ENCODE results near the gene PPM1H. TPM values are rescaled to one million over a fixed set of nuclear protein-coding genes. Genes with fewer than 3 reads are reported as not detected.

The PPM1H gene
- total RNA-seq, 1 experiment from 2014 or later: 18.9 TPM

DNA sequence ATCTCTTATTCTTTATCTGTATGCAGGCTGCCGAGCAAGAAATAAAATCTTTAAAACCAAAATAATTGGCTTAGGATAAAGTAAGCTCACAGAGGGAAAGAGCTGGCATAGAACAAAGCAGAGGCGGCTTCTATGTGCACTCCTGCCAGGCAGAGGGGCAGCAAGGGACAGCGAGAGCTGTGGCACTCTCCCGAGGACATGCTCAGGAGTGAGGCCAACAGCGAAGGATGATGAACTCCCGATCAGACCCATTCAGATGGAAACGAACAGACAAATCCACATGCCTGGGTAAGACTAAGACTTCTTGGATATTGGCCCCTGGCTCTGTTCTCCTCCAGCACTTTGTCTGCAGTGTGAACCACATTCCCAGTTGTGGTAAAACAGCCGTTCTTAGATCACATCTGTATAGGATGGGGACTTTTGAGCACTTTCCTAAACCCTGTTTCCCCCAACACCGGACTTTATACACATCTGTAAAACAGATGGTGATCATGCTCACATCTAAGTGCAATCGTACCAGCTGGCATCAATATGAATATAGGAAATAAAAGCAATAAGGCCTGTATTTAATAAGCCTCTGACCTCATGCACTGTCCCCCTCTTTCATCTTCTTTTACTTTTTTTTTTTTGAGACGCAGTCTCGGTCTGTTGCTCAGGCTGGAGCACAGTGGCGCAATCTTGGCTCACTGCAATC, 134.1 kb downstream of the PPM1H start:
- DNase-seq (ENCODE audit: low spot score): no peak

DNA sequence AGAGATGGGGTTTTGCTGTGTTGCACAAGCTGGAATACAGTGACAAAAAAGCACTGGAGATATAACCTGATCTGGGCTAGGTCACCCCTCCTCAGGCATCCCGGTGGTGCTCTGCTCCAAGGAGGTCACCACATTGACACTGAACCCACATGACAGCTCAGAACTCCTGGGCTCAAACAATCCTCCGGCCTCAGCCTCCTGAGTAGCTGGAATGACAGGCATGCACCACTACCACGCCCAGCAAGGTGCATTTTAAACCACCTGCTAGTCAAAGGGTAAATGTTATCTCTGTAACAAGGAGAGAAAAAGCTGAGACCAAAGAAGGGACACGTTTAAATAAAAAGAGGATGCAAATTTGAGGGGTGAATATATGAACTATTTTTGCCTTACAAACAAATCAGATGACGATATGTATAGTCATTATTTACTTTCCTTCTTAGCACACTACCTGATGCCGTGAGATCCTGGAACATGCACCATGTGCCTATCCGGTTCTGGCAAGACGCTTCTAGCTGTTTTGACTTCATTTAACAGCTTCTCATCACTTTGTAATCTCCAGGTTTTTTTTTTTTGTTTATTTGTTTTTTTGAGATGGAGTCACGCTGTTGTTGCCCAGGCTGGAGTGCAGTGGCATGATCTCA, 135.1 kb downstream of the PPM1H start:
- DNase-seq (ENCODE audit: low spot score): no peak

DNA sequence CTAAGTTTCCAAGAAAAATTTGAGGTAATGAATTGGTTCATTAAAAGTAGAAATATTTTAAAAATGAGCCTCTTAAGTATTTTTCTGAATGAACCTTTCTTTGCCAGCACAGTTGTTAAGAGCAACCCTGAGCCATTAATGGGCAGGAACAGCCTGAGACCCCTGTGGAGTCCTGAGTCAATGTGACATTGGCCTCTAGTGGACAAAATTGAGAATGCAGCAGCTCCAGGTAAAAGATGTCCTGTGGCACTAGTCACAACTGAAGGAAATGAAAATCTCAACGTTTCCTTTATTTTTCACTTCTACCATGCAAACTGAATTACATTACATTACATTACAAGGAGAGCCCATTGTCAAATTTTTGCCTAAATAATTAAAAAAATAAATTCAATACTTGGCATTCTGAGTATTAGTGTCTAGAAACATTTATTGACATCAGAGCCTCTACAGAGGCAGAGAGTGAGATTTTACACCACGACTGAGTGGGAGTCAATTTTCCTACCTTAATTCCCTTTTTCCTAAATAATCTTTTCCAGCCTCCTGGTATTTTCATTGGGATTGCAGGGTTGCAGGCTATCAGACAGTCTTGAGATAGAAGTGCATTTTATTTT, 135.7 kb downstream of the PPM1H start:
- peak; percentile 86 for DNase-seq (ENCODE audit: low spot score)

DNA sequence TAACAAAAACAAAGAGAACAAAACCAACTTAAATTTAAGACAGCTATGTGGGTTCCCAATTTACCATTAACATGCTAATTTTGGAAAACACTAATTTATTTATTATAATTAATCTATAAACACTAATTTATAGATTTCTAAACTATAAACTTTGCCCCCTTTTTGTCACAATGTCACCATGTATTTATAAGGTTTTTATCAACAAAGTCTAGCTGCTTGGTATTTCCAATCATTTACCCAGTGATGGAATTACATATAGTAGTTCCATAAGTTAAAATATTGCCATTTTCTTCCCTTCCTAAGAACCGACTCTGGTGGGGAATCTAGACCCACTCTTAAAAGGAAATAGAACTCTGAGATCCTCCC, 140.7 kb downstream of the PPM1H start:
- no peak for DNase-seq (ENCODE audit: low spot score)

DNA sequence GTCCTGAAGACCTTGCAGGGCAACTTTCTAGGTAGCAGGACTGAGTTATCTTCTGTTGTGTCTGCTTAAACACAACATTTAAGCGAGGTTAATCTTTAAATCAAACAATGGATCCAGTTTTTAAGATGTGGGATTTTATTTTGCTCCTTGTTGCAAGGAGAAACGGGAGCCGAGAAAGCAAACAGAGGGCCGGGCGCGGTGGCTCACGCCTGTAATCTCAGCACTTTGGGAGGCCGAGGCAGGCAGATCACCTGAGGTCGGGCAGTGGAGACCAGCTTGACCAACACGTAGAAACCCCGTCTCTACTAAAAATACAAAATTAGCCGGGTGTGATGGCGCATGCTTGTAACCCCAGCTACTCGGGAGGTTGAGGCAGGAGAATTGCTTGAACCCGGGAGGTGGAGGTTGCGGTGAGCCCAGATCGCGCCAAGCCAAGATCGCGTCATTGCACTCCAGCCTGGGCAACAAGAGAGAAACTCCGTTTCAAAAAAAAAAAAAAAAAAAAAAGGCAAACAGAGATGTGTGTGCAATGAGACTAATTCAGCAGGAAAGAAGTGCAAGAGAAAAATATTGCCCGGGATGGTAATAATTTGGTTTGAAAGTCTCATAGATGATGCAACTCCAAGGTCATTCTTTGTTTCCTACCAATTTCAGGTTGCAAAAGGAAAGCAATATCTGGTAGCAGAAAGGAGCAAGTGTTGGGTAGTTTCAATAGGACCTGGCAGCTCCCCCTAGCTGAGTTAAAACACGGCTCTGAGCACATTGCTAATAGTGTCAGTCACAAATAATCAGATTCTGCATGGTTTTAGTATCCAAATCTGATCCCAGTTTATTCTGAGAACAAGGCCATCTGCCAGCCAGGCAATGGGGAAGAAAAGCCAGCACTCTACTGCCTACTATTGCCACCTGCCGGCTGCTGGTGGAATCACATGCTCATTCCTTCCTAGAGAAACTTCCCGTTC, 141.4 kb downstream of the PPM1H start:
- DNase-seq (ENCODE audit: low spot score): peak; percentile 97

DNA sequence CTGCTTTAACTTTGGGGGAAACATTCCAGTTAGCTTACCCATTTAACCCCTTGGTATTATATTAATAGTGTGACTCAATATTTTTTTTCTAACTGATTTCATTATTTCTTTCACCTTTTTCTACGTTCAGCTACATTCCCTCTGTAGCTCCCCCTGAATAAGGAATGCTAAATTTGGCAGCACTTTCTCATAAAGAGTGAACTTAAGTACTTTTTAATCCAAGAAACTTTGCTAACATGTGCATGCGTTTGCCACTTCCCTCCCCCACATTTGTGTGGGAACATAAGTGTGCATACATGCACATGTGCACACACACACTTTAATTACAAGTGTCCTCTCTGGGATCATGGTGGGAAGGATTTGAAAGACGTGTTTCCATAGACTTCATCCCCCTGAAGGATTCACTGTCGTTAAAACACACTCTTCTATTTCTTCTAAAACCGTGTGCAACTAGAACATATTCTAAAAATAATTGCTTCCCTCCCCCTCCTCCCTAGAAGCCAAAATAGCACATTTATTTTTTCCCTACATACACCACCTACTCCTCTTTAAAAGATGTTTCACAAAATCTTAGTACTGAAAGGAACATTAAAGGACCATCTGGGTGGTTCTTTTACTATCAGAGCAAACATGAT, 142.6 kb downstream of the PPM1H start:
- DNase-seq (ENCODE audit: low spot score): no peak

DNA sequence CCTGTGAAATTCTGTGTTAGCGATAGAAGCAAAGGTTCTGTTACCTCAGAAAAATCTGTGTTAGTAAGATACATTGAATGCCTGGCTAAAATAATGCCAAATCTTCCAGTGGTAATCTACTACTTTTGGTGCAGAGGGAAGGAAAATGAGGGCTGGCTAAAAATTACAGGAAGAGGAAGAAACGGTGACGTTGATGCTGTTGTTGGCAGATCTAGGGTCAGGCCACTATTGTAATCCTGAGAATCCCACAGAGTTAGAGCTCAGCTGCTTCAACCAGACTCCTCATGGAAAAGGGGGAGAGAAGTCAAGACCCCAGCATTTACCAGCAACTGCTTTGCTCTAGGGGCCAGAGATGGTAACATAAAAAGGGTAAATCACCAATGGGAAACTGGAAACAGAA, 145.1 kb downstream of the PPM1H start:
- DNase-seq (ENCODE audit: low spot score): no peak

DNA sequence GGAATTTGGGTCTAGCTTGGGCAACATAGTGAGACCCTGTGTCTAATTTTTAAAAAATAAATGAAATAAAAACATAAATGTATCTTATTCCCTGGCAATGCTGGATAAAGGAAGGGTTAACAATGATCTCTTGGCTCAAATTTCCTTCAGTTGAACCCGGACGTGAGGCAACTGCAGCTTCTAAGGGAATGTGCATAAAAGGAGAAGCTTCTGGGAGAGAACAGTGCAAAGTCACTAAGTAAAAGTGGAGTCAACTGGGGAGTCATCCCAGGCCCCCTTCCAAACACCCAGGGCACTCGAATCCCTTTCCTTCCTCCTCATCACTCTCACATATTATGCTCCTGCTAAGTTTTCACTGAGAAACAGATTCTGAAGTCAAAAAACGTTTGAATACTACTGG, 147.3 kb downstream of the PPM1H start:
- no peak for DNase-seq (ENCODE audit: low spot score)

DNA sequence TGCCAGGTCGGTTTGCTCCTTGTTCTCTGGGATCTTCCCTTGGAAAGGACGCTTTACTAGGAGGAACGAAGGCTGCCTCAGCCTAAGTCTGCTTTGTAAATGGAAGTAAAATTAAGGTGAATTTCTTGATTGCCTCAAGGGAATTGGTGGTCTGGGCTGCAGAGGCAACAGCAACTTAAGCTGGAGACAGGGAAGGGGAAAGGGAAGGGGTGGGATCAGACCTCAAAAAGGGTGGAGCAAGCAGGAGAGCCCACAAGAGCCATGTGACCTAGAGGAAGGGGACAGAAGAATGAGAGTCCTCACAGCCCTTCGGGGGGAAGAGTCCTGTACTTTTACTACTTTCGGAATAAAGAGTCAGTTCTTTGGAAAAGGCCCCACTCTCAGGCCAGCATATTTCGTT, 147.9 kb downstream of the PPM1H start:
- DNase-seq (ENCODE audit: low spot score): no peak

DNA sequence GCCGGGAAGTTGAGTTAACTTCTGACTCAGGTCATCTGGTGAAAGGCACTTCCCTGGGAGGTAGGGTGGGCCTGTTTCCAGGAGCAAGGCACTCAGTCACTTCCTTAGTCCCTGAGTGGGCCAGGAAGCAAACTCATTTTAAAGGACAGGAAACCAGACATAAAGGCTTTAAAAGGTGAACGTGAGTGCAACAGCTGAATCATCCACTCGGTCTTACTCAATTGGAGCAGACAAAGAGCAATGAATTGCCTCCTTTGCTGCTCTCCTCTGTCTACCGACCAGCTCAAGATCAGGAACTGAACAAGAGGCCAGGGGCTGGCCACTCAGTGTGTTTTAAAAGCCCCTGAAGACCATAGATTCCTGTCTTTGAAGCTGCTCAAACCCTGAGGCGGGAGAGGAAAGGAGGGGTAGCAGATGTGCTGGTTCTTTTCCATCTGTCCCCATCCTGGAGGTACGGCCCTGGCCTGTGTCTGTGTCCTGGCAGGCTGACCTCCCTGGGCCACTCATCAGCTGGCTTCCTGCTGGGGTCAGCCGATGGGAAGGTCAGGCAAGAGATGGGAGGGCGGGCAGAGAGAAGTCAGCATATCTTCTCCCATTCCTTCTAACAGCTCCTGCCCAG, 148.9 kb downstream of the PPM1H start:
- DNase-seq (ENCODE audit: low spot score): peak; percentile 89

DNA sequence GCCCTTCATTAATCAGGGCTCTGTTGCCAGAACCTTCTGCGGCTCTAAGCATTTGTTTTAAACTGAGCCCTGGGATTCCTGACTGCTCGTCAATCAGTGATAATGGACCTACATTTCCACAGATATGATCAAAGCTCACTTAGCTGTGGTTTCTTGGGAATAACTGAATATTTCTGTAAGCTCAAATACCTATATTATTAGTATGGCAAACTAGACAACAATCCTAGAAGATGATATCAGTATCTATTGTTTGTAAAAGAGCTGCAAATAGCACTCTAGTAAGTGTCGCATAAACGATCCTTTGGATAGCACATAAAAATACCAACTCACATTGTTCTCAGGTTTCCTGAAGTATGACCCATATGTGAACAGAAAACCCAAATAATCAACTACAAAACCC, 150.4 kb downstream of the PPM1H start:
- no peak for DNase-seq (ENCODE audit: low spot score)

DNA sequence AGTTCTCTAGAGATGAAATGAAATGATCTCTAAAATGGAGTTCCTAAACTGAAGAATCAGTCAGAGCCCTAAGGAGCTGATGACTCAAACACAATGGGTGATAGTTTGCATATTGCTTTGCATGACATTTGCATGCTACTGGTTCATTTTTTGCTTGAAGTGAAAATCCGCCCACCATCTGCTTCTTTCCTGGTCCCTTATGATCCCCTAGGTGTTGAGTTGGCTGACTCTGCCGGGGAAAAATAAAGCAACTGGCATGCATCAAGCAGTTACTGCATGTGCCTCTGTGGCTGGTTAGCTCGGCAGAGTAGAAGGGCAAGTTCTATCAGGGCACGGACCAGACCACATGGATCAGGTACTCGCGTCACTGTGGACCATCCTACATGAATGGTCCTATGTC, 151.1 kb downstream of the PPM1H start:
- no peak for DNase-seq (ENCODE audit: low spot score)

DNA sequence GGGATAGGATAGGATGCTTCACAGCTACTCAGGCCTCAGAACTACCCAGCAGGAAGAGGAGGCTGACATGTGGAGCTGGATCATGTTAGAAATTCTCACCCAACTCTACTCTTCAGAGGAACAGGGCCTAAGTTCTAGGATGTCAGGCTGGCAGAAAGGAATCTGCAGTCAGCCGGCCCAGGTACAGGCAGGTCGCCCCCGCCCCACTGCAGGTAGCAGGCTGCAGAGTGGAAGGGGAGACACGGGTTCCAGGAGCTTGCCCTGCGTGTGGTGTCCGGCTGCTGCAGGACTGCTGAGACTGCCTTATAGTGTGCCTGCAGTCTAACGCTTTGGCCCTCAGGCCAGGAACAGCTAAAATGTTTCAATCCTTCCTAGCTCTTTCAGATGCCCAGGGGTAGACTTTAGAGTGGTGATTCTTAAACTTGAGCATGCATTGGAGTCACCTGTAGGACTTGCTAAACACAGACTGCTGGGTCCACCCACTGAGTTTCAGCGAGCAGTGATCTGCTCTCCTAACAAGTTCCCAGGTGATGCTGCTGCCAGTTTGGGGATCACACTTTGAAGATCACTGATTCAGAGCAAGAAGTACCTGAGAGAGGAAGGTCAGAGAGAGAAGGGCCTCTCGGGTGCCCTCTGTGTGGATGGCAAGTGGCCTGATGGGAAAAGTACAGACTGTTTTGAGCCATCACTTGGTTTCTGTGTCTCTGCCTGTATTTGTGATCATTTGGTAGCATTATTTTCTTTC, 153.6 kb downstream of the PPM1H start:
- no peak for DNase-seq (ENCODE audit: low spot score)

DNA sequence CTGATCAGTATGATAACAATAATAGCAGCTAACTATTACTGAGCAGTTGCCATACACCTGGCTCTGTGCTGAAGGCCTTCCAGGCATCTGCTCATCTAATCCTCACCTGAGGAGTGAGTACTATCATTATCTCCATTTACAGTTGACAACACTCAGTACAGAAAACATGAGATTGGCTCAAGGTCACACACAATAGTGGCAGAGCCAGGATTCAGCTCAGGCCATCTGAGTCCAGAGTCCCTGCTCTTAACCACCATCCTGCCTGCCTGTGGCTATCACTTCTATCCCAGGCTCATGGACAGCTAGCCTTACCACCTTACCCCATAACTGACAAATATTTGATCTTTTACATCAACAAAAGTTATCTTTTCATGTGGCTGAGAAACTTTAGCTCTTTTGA, 155.5 kb downstream of the PPM1H start:
- no peak for DNase-seq (ENCODE audit: low spot score)

DNA sequence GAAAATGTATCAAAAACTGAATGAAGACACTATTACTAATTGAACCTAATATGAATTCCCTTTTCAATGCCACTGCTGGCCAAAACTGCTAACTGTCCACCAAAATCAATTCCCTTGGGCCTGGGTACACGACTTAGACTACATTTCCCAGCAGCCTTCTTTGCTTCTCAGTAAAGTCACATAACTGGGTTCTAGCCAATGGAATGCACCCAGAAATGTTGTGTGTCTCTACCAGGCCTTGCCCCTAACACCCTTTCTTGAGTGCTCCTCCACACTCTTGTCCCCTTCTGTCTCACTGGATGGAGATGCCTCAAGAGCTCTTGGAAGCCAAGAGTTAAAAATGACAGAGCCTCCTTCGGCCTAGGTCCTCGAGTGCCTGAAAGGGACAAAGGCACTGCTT, 156.8 kb downstream of the PPM1H start:
- DNase-seq (ENCODE audit: low spot score): no peak

DNA sequence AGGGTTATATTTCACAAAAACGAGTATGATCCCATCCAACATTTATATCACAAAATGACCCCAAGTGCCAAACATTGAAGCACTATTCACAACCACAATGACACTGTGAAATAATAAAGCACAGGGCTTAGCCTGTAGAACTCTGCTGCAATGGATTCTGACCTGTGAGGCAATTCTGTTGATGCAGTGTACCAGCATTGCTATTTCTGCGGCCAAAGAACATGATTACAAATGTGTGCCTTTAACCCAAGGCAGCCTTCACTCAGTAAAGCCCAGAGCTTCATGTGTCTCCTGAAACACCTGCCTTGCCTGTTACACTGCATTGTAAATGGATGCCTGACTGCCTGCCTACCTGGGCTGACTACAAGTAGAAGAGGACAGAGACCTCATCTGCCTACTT, 158.0 kb downstream of the PPM1H start:
- DNase-seq (ENCODE audit: low spot score): no peak

DNA sequence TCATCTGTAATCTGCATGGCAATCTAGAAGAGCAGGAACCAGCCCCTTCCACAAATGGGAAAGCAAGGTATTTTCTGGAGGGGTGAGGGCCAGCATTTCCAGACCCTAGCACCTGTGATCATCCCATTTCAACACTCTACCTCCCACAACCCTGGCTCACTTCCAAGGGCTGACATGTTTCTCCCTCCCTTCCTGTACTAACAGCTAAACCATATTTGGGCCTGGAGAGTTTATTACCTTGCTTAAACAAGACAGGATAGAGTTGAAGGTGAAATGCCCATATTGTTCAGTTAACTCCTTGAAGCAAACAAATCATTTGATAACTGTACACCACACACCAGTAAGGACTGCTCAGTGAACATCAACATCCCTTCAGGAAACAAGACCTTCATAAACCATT, 158.4 kb downstream of the PPM1H start:
- DNase-seq (ENCODE audit: low spot score): no peak

DNA sequence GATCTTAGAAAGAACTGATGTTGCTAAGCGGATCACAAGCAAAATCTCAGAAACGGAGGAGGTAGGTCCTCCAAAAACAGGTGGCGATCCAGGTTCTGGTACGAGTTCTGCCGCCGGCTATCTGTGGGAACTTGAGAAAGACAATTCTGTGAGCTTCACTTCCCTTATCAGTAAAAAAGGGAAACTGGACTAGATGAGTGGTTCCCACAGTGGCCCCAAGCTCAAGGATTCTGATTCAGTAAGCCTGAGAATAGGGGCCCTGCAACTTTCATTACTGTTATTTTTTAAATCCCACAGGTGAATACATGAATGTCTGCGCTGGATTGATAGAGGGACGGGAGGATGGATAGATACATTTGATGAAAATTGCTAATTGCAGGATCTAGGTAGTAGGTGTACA, 160.2 kb downstream of the PPM1H start:
- no peak for DNase-seq (ENCODE audit: low spot score)

DNA sequence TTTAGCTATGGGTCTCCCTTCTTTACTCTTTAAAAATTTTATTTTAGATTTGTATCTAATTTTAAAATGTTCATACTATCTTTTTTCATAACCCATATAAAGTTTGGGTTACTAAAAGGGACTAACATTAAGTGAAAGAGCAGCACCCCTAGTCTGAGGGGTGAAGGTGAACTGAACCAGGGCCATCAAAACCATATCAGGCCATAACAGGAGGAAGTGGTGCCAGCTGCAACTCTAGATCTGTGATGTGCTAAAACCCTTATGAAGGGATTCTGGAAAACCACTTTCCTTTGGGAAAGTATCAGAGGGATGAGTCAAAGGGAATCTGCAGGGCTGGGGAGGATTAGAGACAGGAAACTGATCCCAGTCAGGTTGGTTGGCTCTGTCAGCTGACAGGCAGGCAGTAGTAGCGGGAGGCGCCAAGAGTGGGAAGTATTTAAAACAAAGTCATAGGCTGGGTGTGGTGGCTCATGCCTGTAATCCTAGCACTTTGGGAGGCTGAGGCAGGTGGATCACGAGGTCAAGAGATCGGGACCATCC, 162.5 kb downstream of the PPM1H start:
- no peak for DNase-seq (ENCODE audit: low spot score)

DNA sequence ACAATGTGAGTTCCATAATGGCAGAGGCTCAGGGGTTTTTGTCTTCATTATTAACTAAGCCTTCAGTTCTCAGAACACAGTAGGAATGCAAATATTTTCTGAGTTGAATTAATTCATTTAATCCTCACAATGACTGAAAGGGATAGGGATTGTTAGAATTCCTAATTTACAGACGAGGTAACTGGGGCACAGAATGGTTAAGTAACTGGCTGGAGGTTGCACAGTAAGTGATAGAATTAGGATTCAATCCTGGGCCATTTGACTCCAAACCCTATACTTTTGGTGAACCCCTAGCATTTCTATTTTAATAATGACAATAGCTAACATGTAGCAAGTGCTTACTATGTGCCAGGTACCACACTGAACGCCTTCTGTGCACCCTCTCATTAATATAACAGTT, 163.1 kb downstream of the PPM1H start:
- DNase-seq (ENCODE audit: low spot score): no peak

Data from HT-29 (cell line).